Hepatocyte (in vitro differentiated cells): ENCODE data around the gene CDH15. TPM values are rescaled to one million over a fixed set of nuclear protein-coding genes. Genes with fewer than 3 reads are reported as not detected.

ENCODE experiments used
- DNase-seq: peaks from one replicate; pipeline ENCODE4 v3.0.0-alpha.2; 2016; ENCODE audit warnings: low spot score
- H2AFZ ChIP-seq: fragments of 200-600 bp; sonication (generic); 2 replicates; pipeline ENCODE4 v1.6.0; 2016; ENCODE audit warnings: antibody characterized with exemption, mild to moderate bottlenecking
- H3K27ac ChIP-seq: fragments of 200-600 bp; sonication (generic); 2 replicates; pipeline ENCODE4 v1.5.1; 2016; ENCODE audit warnings: mild to moderate bottlenecking
- H3K27me3 ChIP-seq: fragments of 200-600 bp; sonication (generic); 2 replicates; pipeline ENCODE4 v1.6.1; 2016
- H3K36me3 ChIP-seq: fragments of 200-600 bp; sonication (generic); replicated peaks from 2 replicates; pipeline ENCODE4 v1.5.1; 2016; ENCODE audit warnings: low read depth; ENCODE audit not compliant: insufficient read depth
- H3K4me1 ChIP-seq: fragments of 200-600 bp; sonication (generic); 2 replicates; pipeline ENCODE4 v1.5.1; 2016; ENCODE audit warnings: mild to moderate bottlenecking, moderate library complexity; ENCODE audit not compliant: insufficient read depth
- H3K4me2 ChIP-seq: fragments of 200-600 bp; sonication (generic); 2 replicates; pipeline ENCODE4 v1.6.0; 2016
- H3K4me3 ChIP-seq: fragments of 200-600 bp; sonication (generic); 2 replicates; pipeline ENCODE4 v1.5.1; 2016; ENCODE audit warnings: mild to moderate bottlenecking
- H3K79me2 ChIP-seq: fragments of 200-600 bp; sonication (generic); 2 replicates; pipeline ENCODE4 v1.6.0; 2017; ENCODE audit warnings: mild to moderate bottlenecking
- H3K9me2 ChIP-seq: fragments of 200-600 bp; sonication (generic); replicated peaks from 2 replicates; pipeline ENCODE4 v1.6.0; 2017; ENCODE audit warnings: mild to moderate bottlenecking; ENCODE audit not compliant: insufficient read depth
- H3K9me3 ChIP-seq: fragments of 200-600 bp; sonication (generic); 2 replicates; pipeline ENCODE4 v1.5.1; 2016; ENCODE audit warnings: low read depth, mild to moderate bottlenecking
- H4K20me1 ChIP-seq: fragments of 200-600 bp; sonication (generic); 2 replicates; pipeline ENCODE4 v1.6.0; 2016; ENCODE audit warnings: mild to moderate bottlenecking; ENCODE audit not compliant: insufficient read depth, poor library complexity, severe bottlenecking
- CTCF ChIP-seq: fragments of 200-600 bp; sonication (generic); IDR thresholded peaks from 2 replicates; pipeline ENCODE4 v1.5.1; 2016; ENCODE audit warnings: antibody characterized with exemption, mild to moderate bottlenecking; ENCODE audit not compliant: poor library complexity
- EZH2 ChIP-seq: fragments of 200-600 bp; sonication (generic); IDR thresholded peaks from 2 replicates; pipeline ENCODE4 v1.6.1; 2016; ENCODE audit warnings: antibody characterized with exemption, mild to moderate bottlenecking, borderline replicate concordance
- EZH2phosphoT487 ChIP-seq: fragments of 200-600 bp; sonication (generic); IDR thresholded peaks from one replicate; pipeline ENCODE4 v1.6.1; 2018; ENCODE audit warnings: antibody characterized with exemption, mild to moderate bottlenecking, low read depth, moderate library complexity; ENCODE audit not compliant: unreplicated experiment, severe bottlenecking
- WGBS: methylation state at CpG from one replicate; pipeline ENCODE4 v1.1.6; 2016; ENCODE audit warnings: low lambda C conversion rate; ENCODE audit errors: missing lambda C conversion rate; 5-methylcytosine and 5-hydroxymethylcytosine counted together
- polyA plus RNA-seq: library from polyadenylated mRNA; unstranded; fragments of >200 nt; fragmentation: Nextera tagmentation; extraction: Ambion mirVana; gene quantifications from 2 replicates; pipeline ENCODE4 v1.2.1, GENCODE V29; 2016
- total RNA-seq: library from RNA; depleted of rRNA; stranded (reverse); fragments of >200 nt; gene quantifications from 2 replicates; pipeline ENCODE4 v1.2.3, GENCODE V29; 2014

Gene CDH15
- total and polyA plus RNA-seq, 2 experiments from 2014 or later, result 0.13 to 0.47 TPM

DNA sequence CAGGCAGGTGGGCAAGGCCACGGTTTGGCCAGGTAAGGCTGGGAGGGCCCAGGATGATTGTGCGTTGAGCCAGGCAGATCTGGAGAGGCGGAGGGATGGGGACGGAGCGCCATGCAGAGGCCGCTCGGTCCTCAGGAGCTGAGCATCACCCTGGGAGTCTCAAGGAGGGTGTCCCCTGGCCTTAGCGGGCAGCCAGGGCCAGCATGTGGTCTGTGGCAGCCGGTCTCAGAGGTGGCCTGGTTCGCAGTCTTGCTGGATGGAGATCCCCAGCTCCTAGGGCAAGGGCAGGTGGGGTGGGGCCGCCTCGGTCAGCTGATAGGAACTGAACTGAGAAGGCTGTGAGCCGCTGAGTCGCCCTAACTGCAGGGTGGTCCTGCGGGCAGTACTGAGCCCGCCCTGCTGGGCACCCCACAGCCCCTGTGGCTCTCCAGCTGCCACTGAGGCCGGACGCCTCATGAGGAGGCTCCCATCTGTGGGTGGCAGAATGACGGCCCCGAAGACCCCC lies 11.6 kb upstream of the CDH15 start:
- Histone ChIP-seq H2AFZ (no peak overlapping the region), H3K9me2 (no peaks in the 10 kb centered on the region), H3K27me3 (no peaks in the 10 kb centered on the region), H3K27ac (no peak overlapping the region), H3K4me1 (peaks cover 7% of the 10 kb centered on the region), H3K79me2 (no peaks in the 10 kb centered on the region), H3K4me2 (no peak overlapping the region), H3K36me3 (no peaks in the 10 kb centered on the region), H3K9me3 (no peaks in the 10 kb centered on the region), H4K20me1 (no peaks in the 10 kb centered on the region), H3K4me3 (no peak overlapping the region)
- 94% methylated on average over 16 of the region's 20 CpGs for WGBS
- TF ChIP-seq EZH2phosphoT487, result no peak
- TF ChIP-seq EZH2, result no peak
- no peak for TF ChIP-seq CTCF
- DNase-seq, result no peak

DNA sequence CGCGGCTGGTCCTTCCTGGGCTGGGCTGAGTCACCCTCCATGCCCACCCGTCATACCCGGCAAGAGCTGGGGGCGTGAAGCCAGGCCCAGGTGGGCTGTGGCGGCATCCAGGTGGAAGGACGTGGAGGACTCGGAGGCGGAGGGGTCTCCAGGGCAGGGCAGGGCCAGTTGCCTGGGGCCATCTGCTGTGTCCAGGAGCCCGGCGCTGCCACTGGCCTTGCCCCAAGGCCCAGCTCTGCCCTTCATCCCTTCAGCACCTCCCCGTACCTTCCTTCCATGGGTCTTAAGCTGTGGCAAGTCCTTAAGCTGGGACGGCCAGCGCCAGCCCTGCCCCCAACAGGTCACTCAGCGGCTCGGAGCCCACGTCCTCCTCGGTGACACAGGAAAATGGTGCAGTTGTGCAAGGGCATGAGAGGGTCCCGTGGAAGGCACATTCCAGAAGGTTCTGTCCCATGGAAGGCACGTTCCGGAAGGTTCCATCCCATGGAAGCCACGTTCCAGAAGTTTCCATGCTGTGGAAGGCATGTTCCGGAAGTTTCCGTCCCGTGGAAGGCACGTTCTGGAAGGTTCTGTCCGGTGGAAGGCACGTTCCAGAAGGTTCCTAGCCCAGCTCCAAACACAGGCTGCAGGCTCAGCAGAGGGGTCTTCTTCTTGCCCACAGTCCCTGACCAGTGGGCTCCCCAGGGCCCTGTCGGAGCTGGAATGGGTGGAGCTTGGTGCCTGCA lies 10.4 kb upstream of the CDH15 start:
- Histone ChIP-seq H4K20me1 (no peaks in the 10 kb centered on the region), H3K27me3 (no peaks in the 10 kb centered on the region), H3K4me1 (no peaks in the 10 kb centered on the region), H3K79me2 (no peaks in the 10 kb centered on the region), H2AFZ (no peak overlapping the region), H3K4me3 (no peak overlapping the region), H3K9me2 (no peaks in the 10 kb centered on the region), H3K4me2 (no peak overlapping the region), H3K36me3 (no peaks in the 10 kb centered on the region), H3K27ac (no peak overlapping the region), H3K9me3 (no peaks in the 10 kb centered on the region)
- WGBS, result 91% methylated on average over 29 of the region's 29 CpGs
- no peak for DNase-seq
- TF ChIP-seq CTCF, result no peak

DNA sequence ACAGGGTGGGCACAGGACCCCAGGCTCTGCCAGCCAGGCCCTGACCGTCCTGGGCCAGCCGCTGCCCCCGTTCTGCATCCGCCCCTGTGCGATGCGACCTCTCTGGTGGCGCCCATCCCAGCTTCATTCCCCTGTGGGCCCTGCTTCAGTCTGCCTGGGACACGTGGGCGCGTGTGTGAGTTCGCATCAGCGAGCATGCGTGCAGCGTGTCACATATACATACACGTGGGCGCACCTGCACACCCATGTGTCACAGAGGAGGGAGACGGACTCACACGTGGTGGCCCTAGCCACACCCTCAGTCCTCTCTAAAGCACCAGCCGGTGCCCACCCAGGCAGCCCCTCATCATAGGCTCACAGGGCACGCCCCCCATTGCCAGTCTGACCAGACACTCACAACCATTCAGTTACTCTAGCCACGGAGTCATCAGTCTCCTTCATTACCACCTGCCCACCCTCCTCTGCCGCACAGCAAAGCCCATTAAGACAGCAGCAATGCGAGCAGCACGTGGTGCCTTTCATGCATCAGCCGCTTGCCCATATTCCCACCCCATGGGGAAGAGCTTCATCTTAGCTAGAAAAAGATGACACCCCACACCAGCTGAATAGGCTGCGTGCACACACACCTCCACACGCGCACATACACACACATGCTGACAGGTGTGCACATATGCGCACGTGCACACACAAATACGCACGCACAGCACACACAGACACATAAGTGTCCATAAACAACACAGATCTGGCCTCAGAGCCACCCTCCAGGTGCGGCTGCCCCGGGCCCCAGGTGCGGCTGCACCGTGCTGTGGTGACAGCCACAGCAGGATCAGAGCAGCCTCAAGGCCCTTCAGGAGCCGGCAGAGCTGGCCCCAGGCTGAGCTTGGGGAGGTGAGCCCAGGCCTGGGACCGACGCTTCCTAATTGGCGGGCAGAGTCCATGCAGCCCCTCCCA lies 9.5 kb upstream of the CDH15 start:
- Histone ChIP-seq H3K4me1 (peaks cover 2% of the 10 kb centered on the region), H3K9me2 (no peaks in the 10 kb centered on the region), H3K27me3 (no peaks in the 10 kb centered on the region), H2AFZ (no peak overlapping the region), H3K4me3 (no peak overlapping the region), H3K9me3 (no peaks in the 10 kb centered on the region), H3K4me2 (no peak overlapping the region), H3K27ac (no peak overlapping the region), H4K20me1 (no peaks in the 10 kb centered on the region), H3K79me2 (no peaks in the 10 kb centered on the region), H3K36me3 (no peaks in the 10 kb centered on the region)
- TF ChIP-seq EZH2phosphoT487, result no peak
- no peak for TF ChIP-seq EZH2
- no peak for TF ChIP-seq CTCF
- DNase-seq, result no peak
- WGBS, result 93% methylated on average over 40 of the region's 40 CpGs
